K562 (cell line): ENCODE data around the gene EOLA1.

ENCODE experiments used
- CBX1 ChIP-seq: sonication (generic); IDR thresholded peaks from 2 replicates; pipeline ENCODE4 v1.6.1; 2016; ENCODE audit warnings: antibody characterized with exemption, low read depth, mild to moderate bottlenecking
- COPS2 ChIP-seq: fragments of 450-650 bp; conservative IDR thresholded peaks from 2 replicates; pipeline ENCODE4 v1.6.1; 2016; ENCODE audit warnings: mild to moderate bottlenecking, moderate library complexity
- NR1H2 ChIP-seq: sonication (generic); formaldehyde crosslinking; IDR thresholded peaks from 2 replicates; pipeline ENCODE4 v1.4.0; 2020; ENCODE audit warnings: mild to moderate bottlenecking, missing genetic modification reagents
- NUFIP1 ChIP-seq: fragments of 450-650 bp; IDR thresholded peaks from 2 replicates; pipeline ENCODE4 v1.6.1; 2018; ENCODE audit not compliant: partially characterized antibody
- U2AF2 ChIP-seq: fragments of 200-400 bp; formaldehyde crosslinking; optimal IDR thresholded peaks from 2 replicates; pipeline ENCODE3; 2017; ENCODE audit warnings: low read depth, mild to moderate bottlenecking, low read length
- TF ChIP-seq, protein P1 (sequence below): fragments of 250-450 bp; sonication (Bioruptor Pico); IDR thresholded peaks from 2 replicates; pipeline ENCODE4 v1.8.0; 2021; ENCODE audit warnings: moderate library complexity, mild to moderate bottlenecking, inconsistent platforms
- TF ChIP-seq, protein P2 (sequence below): fragments of 450-650 bp; IDR thresholded peaks from 2 replicates; pipeline ENCODE4 v1.6.1; 2016; ENCODE audit warnings: mild to moderate bottlenecking, moderate library complexity
- TF ChIP-seq, protein P3 (sequence below): sonication (generic); formaldehyde crosslinking; IDR thresholded peaks from 2 replicates; pipeline ENCODE4 v1.9.0; 2022; ENCODE audit warnings: mild to moderate bottlenecking, missing genetic modification reagents
- TF ChIP-seq, protein P4 (sequence below): conservative IDR thresholded peaks from 2 replicates; pipeline ENCODE4 v1.6.1; 2011; ENCODE audit warnings: low read depth, mild to moderate bottlenecking, low read length; ENCODE audit not compliant: control insufficient read depth

GRCh38 chrX:149531599-149531998 lies 9.2 kb upstream of the EOLA1 start:
- TF ChIP-seq NR1H2 (no peak), COPS2 (no peak), NUFIP1 (no peak), CBX1 (no peak), U2AF2 (no peak)
- TF ChIP-seq, protein P1, sequence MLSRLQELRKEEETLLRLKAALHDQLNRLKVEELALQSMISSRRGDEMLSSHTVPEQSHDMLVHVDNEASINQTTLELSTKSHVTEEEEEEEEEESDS (CRISPR knock-in tag): no peak
- TF ChIP-seq, protein P2, sequence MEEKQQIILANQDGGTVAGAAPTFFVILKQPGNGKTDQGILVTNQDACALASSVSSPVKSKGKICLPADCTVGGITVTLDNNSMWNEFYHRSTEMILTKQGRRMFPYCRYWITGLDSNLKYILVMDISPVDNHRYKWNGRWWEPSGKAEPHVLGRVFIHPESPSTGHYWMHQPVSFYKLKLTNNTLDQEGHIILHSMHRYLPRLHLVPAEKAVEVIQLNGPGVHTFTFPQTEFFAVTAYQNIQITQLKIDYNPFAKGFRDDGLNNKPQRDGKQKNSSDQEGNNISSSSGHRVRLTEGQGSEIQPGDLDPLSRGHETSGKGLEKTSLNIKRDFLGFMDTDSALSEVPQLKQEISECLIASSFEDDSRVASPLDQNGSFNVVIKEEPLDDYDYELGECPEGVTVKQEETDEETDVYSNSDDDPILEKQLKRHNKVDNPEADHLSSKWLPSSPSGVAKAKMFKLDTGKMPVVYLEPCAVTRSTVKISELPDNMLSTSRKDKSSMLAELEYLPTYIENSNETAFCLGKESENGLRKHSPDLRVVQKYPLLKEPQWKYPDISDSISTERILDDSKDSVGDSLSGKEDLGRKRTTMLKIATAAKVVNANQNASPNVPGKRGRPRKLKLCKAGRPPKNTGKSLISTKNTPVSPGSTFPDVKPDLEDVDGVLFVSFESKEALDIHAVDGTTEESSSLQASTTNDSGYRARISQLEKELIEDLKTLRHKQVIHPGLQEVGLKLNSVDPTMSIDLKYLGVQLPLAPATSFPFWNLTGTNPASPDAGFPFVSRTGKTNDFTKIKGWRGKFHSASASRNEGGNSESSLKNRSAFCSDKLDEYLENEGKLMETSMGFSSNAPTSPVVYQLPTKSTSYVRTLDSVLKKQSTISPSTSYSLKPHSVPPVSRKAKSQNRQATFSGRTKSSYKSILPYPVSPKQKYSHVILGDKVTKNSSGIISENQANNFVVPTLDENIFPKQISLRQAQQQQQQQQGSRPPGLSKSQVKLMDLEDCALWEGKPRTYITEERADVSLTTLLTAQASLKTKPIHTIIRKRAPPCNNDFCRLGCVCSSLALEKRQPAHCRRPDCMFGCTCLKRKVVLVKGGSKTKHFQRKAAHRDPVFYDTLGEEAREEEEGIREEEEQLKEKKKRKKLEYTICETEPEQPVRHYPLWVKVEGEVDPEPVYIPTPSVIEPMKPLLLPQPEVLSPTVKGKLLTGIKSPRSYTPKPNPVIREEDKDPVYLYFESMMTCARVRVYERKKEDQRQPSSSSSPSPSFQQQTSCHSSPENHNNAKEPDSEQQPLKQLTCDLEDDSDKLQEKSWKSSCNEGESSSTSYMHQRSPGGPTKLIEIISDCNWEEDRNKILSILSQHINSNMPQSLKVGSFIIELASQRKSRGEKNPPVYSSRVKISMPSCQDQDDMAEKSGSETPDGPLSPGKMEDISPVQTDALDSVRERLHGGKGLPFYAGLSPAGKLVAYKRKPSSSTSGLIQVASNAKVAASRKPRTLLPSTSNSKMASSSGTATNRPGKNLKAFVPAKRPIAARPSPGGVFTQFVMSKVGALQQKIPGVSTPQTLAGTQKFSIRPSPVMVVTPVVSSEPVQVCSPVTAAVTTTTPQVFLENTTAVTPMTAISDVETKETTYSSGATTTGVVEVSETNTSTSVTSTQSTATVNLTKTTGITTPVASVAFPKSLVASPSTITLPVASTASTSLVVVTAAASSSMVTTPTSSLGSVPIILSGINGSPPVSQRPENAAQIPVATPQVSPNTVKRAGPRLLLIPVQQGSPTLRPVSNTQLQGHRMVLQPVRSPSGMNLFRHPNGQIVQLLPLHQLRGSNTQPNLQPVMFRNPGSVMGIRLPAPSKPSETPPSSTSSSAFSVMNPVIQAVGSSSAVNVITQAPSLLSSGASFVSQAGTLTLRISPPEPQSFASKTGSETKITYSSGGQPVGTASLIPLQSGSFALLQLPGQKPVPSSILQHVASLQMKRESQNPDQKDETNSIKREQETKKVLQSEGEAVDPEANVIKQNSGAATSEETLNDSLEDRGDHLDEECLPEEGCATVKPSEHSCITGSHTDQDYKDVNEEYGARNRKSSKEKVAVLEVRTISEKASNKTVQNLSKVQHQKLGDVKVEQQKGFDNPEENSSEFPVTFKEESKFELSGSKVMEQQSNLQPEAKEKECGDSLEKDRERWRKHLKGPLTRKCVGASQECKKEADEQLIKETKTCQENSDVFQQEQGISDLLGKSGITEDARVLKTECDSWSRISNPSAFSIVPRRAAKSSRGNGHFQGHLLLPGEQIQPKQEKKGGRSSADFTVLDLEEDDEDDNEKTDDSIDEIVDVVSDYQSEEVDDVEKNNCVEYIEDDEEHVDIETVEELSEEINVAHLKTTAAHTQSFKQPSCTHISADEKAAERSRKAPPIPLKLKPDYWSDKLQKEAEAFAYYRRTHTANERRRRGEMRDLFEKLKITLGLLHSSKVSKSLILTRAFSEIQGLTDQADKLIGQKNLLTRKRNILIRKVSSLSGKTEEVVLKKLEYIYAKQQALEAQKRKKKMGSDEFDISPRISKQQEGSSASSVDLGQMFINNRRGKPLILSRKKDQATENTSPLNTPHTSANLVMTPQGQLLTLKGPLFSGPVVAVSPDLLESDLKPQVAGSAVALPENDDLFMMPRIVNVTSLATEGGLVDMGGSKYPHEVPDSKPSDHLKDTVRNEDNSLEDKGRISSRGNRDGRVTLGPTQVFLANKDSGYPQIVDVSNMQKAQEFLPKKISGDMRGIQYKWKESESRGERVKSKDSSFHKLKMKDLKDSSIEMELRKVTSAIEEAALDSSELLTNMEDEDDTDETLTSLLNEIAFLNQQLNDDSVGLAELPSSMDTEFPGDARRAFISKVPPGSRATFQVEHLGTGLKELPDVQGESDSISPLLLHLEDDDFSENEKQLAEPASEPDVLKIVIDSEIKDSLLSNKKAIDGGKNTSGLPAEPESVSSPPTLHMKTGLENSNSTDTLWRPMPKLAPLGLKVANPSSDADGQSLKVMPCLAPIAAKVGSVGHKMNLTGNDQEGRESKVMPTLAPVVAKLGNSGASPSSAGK: no peak
- TF ChIP-seq, protein P3, sequence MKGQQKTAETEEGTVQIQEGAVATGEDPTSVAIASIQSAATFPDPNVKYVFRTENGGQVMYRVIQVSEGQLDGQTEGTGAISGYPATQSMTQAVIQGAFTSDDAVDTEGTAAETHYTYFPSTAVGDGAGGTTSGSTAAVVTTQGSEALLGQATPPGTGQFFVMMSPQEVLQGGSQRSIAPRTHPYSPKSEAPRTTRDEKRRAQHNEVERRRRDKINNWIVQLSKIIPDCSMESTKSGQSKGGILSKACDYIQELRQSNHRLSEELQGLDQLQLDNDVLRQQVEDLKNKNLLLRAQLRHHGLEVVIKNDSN (CRISPR knock-in tag): no peak
- TF ChIP-seq, protein P4, sequence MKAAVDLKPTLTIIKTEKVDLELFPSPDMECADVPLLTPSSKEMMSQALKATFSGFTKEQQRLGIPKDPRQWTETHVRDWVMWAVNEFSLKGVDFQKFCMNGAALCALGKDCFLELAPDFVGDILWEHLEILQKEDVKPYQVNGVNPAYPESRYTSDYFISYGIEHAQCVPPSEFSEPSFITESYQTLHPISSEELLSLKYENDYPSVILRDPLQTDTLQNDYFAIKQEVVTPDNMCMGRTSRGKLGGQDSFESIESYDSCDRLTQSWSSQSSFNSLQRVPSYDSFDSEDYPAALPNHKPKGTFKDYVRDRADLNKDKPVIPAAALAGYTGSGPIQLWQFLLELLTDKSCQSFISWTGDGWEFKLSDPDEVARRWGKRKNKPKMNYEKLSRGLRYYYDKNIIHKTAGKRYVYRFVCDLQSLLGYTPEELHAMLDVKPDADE: no peak
